HepG2 (cell line): ENCODE results near the gene KCNJ4. TPM values are rescaled to one million over a fixed set of nuclear protein-coding genes. Genes with fewer than 3 reads are reported as not detected.

Experiments
- ATAC-seq: fragments of 200-7000 bp; cut with Tn5 transposase; 3 replicates; pipeline ENCODE4 v1.9.1; 2020; ENCODE audit warnings: mild to moderate bottlenecking, moderate library complexity
- BruUV-seq: library from RNA; stranded (reverse); fragments of 400-500 nt; replicated peaks from 2 replicates; lab custom pipeline; 2021; lab: Mats Ljungman, UMichigan
- CTCF ChIA-PET: fragments of 300-600 bp; formaldehyde crosslinking; extraction: SDS; loops from one replicate; lab custom pipeline; 2021; ENCODE audit warnings: low total read pairs, inconsistent platforms, low intra/inter-chr PET ratio; lab: Yijun Ruan, JAX
- POLR2A ChIA-PET: fragments of 350-600 bp; sonication (Branson Sonifier 250); formaldehyde crosslinking; loops from one replicate; lab custom pipeline; 2020; ENCODE audit warnings: antibody characterized with exemption, inconsistent platforms; lab: Yijun Ruan, JAX
- DNase-seq: peaks from one replicate; pipeline ENCODE4 v3.0.0-alpha.2; 2015; ENCODE audit warnings: low spot score
- FAIRE-seq: peaks from 3 replicates; lab custom pipeline; 2011; peaks lifted over from hg19 to GRCh38; lab: Jason Lieb, UNC
- H2AFZ ChIP-seq: one replicate; pipeline ENCODE4 v1.6.1; 2011; ENCODE audit warnings: low read length, inconsistent platforms
- H3K27ac ChIP-seq: fragments of 300-600 bp; 3 replicates; pipeline ENCODE4 v1.8.0; 2011; ENCODE audit warnings: mixed run types, mild to moderate bottlenecking, mixed read lengths, low read length, inconsistent platforms; ENCODE audit not compliant: insufficient read depth; ENCODE audit errors: extremely low read length
- H3K27me3 ChIP-seq, 2 experiments: fragments of 200-600 bp in 1 of 2; 2 replicates in 1 of 2; 3 replicates in 1 of 2; pipeline versions ENCODE4 v1.6.0 to v1.8.0; 2011; ENCODE audit warnings: low read length in 2 of 2, mild to moderate bottlenecking in 2 of 2, moderate library complexity in 2 of 2, inconsistent platforms in 1 of 2; ENCODE audit not compliant: insufficient read depth in 2 of 2, control insufficient read depth in 1 of 2
- H3K36me3 ChIP-seq, 2 experiments: fragments of 200-600 bp in 1 of 2; replicated peaks in 1 of 2; 2 replicates in 1 of 2; 3 replicates in 1 of 2; pipeline versions ENCODE4 v1.5.1 to v1.8.0; 2011; ENCODE audit warnings: low read length in 2 of 2, inconsistent platforms in 1 of 2; ENCODE audit not compliant: insufficient read depth in 2 of 2, control insufficient read depth in 1 of 2
- H3K4me1 ChIP-seq: 2 replicates; pipeline ENCODE4 v1.5.1; 2012; ENCODE audit warnings: low read length, inconsistent platforms; ENCODE audit not compliant: insufficient read depth
- H3K4me2 ChIP-seq: 2 replicates; pipeline ENCODE4 v1.6.0; 2011; ENCODE audit warnings: low read depth, low read length, inconsistent platforms
- H3K4me3 ChIP-seq, 3 experiments: fragments of 200-600 bp in 1 of 3; sonication (generic), shearing (Covaris generic) in 1 of 3; replicated peaks in 1 of 3; 2 replicates each; pipeline ENCODE4 v1.5.1; 2011 to 2016; ENCODE audit warnings: low read length in 3 of 3, inconsistent platforms in 2 of 3, low read depth in 2 of 3, mild to moderate bottlenecking in 2 of 3, control low read depth in 1 of 3, mixed read lengths in 1 of 3; ENCODE audit not compliant: insufficient read depth in 1 of 3
- H3K79me2 ChIP-seq: one replicate; pipeline ENCODE4 v1.6.1; 2011; ENCODE audit warnings: low read length, inconsistent platforms; ENCODE audit not compliant: insufficient read depth
- H3K9ac ChIP-seq: 2 replicates; pipeline ENCODE4 v1.6.0; 2011; ENCODE audit warnings: mild to moderate bottlenecking, low read depth, low read length, inconsistent platforms; ENCODE audit not compliant: insufficient read depth
- H3K9me3 ChIP-seq: 2 replicates; pipeline ENCODE4 v1.5.1; 2012; ENCODE audit warnings: mild to moderate bottlenecking, low read length
- H4K20me1 ChIP-seq: 2 replicates; pipeline ENCODE4 v1.6.0; 2011; ENCODE audit warnings: inconsistent platforms, mild to moderate bottlenecking, low read length, moderate library complexity; ENCODE audit not compliant: insufficient read depth
- ATF1 ChIP-seq: IDR thresholded peaks from 2 replicates; pipeline ENCODE4 v1.6.1; 2016; ENCODE audit warnings: mild to moderate bottlenecking, control low read depth
- BCL6 ChIP-seq: IDR thresholded peaks from 2 replicates; pipeline ENCODE4 v1.6.1; 2016; ENCODE audit warnings: missing genetic modification reagents, missing compliant biosample characterization
- FOXA1 ChIP-seq, 2 experiments: fragments of 450-650 bp in 1 of 2; sonication (generic) in 1 of 2; formaldehyde crosslinking in 1 of 2; IDR thresholded peaks; 2 replicates each; pipeline versions ENCODE4 v1.4.0 to v1.6.1; 2016 to 2020; ENCODE audit warnings: missing genetic modification reagents in 1 of 2
- KAT8 ChIP-seq: IDR thresholded peaks from 2 replicates; pipeline ENCODE4 v1.6.1; 2016; ENCODE audit warnings: missing genetic modification reagents, missing compliant biosample characterization
- RARG ChIP-seq: sonication (generic); formaldehyde crosslinking; IDR thresholded peaks from 2 replicates; pipeline ENCODE4 v1.4.0; 2020; ENCODE audit warnings: low read depth, mild to moderate bottlenecking, missing genetic modification reagents
- SNAPC2 ChIP-seq: sonication (generic); formaldehyde crosslinking; IDR thresholded peaks from 2 replicates; pipeline ENCODE4 v1.8.1; 2022; ENCODE audit warnings: mild to moderate bottlenecking, missing genetic modification reagents
- SOX13 ChIP-seq, 3 experiments: fragments of 450-650 bp in 1 of 3; sonication (generic) in 1 of 3; formaldehyde crosslinking in 1 of 3; IDR thresholded peaks in 2 of 3; conservative IDR thresholded peaks in 1 of 3; 2 replicates each; pipeline versions ENCODE4 v1.5.0 to v1.6.1; 2016 to 2020; ENCODE audit warnings: antibody characterized with exemption in 1 of 3, mild to moderate bottlenecking in 1 of 3, missing compliant biosample characterization in 1 of 3, missing genetic modification reagents in 1 of 3, moderate library complexity in 1 of 3
- U2AF1 ChIP-seq: fragments of 200-400 bp; formaldehyde crosslinking; optimal IDR thresholded peaks from 2 replicates; pipeline ENCODE3; 2017; ENCODE audit warnings: mild to moderate bottlenecking, low read depth, low read length
- ZBTB20 ChIP-seq: sonication (generic); formaldehyde crosslinking; IDR thresholded peaks from 2 replicates; pipeline ENCODE4 v1.8.1; 2023; ENCODE audit warnings: missing genetic modification reagents, low read depth, mild to moderate bottlenecking, borderline replicate concordance
- ZBTB42 ChIP-seq: sonication (generic); formaldehyde crosslinking; IDR thresholded peaks from 2 replicates; pipeline ENCODE4 v1.5.0; 2020; ENCODE audit warnings: mild to moderate bottlenecking, missing genetic modification reagents
- ZNF331 ChIP-seq: sonication (generic); formaldehyde crosslinking; IDR thresholded peaks from 2 replicates; pipeline ENCODE4 v1.4.0; 2020; ENCODE audit warnings: missing genetic modification reagents
- ZNF567 ChIP-seq: sonication (generic); formaldehyde crosslinking; IDR thresholded peaks from 2 replicates; pipeline ENCODE4 v1.8.1; 2023; ENCODE audit warnings: mild to moderate bottlenecking, missing genetic modification reagents, borderline replicate concordance
- ZNF678 ChIP-seq: sonication (generic); formaldehyde crosslinking; IDR thresholded peaks from 2 replicates; pipeline ENCODE4 v1.4.0; 2020; ENCODE audit warnings: mild to moderate bottlenecking, missing genetic modification reagents
- ZNF839 ChIP-seq: sonication (generic); formaldehyde crosslinking; IDR thresholded peaks from 2 replicates; pipeline ENCODE4 v1.4.0; 2020; ENCODE audit warnings: missing genetic modification reagents, mild to moderate bottlenecking, borderline replicate concordance
- WGBS: methylation state at CpG from one replicate; pipeline ENCODE4 v1.1.6; 2017; ENCODE audit warnings: low lambda C conversion rate; 5-methylcytosine and 5-hydroxymethylcytosine counted together
- in situ Hi-C: cut with HindIII; loops from 2 replicates; pipeline ENCODE4 v1.10.0; 2017; ENCODE audit warnings: low pct_unique_long_range_greater_than_20kb; ENCODE audit not compliant: extremely low pct_ligation_motif_present
- intact Hi-C: fragments of 100-400 bp; cut with micrococcal nuclease; formaldehyde crosslinking; loops from one replicate; pipeline ENCODE4 v1.10.0; 2022; ENCODE audit not compliant: unreplicated experiment
- polyA plus RNA-seq, 8 experiments: library from polyadenylated mRNA; depleted of rRNA in 3 of 8; stranded (reverse) in 7 of 8; unstranded in 1 of 8; fragments of >200 nt; fragmentation: Illumina TruSeq in 4 of 8; extraction: Trizol in 4 of 8; gene quantifications; 2 replicates each; pipeline versions ENCODE4 v1.2.1 to v1.2.3, GENCODE V29; 2011 to 2016; ENCODE audit warnings: low read depth in 4 of 8, missing spikeins in 1 of 8, mixed read lengths in 1 of 8; ENCODE audit not compliant: insufficient read depth in 1 of 8
- total RNA-seq, 5 experiments: library from RNA; depleted of rRNA; stranded (reverse); fragments of >200 nt; fragmentation: Illumina TruSeq; extraction: Trizol; gene quantifications; 2 replicates each; pipeline ENCODE4 v1.2.3, GENCODE V29; 2016; ENCODE audit warnings: low read depth in 1 of 5
- TF ChIP-seq, protein P1 (sequence below): sonication (generic); formaldehyde crosslinking; conservative IDR thresholded peaks from 2 replicates; pipeline ENCODE4 v1.4.0; 2020; ENCODE audit warnings: missing genetic modification reagents
- TF ChIP-seq, protein P2 (sequence below): sonication (generic); formaldehyde crosslinking; IDR thresholded peaks from 2 replicates; pipeline ENCODE4 v1.4.0; 2020; ENCODE audit warnings: missing genetic modification reagents, borderline replicate concordance
- TF ChIP-seq, protein P3 (sequence below): sonication (generic); formaldehyde crosslinking; conservative IDR thresholded peaks from 2 replicates; pipeline ENCODE4 v1.8.0; 2022; ENCODE audit warnings: missing genetic modification reagents

Gene KCNJ4
- total and polyA plus RNA-seq, 2 of the 13 experiments (the other 11 are each of a cell fraction or from before 2014, with no cell fraction given), result not detected

DNA sequence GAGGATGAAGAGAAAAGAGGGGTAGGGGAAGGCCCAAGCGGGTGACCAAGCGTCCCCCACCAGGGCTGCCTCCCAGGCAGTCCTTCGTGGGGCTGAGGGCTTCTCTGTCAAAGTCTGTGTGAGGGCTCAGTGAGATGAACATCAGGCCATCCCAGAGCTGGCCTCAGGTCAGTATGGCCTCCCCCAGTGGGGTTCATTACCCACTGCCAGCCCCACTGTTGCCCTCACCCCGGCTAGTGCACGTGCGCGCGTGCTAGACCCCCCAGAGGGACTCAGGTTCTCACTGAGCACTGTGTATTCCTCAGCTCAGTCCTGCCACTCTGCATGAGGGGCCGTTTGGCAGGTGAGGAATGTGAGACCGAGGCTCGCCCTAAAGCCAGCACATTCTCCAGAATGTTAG lies 16.2 kb upstream of the KCNJ4 start:
- ChIA-PET CTCF (no interaction called here), POLR2A (no interaction called here)
- 96% methylated on average over 11 of the region's 11 CpGs for WGBS
- H3K4me2 ChIP-seq, result no peak overlapping the region
- H3K4me3 ChIP-seq, result no peak overlapping the region
- H3K27ac ChIP-seq, result no peak overlapping the region
- H3K9me3 ChIP-seq, result no peaks in the 10 kb centered on the region
- ATAC-seq, result no peak
- no peak overlapping the region for H2AFZ ChIP-seq
- FAIRE-seq, result no peak
- intact Hi-C loops (no loop called here), in situ Hi-C loops (no loop called here)
- DNase-seq, result no peak
- H3K4me1 ChIP-seq, result peaks cover 28% of the 10 kb centered on the region
- no peaks in the 10 kb centered on the region for H3K79me2 ChIP-seq
- BruUV-seq, result no TSS peak
- no peak overlapping the region for H3K9ac ChIP-seq
- no peaks in the 10 kb centered on the region for H4K20me1 ChIP-seq
- H3K36me3 ChIP-seq, result no peaks in the 10 kb centered on the region
- TF ChIP-seq ZBTB20 (CRISPR knock-in tag) (no peak), ZNF839 (CRISPR knock-in tag) (no peak), RARG (CRISPR knock-in tag) (no peak), ZNF678 (CRISPR knock-in tag) (no peak), FOXA1 (IDR thresholded peaks at IDR 0.05) (no peak), FOXA1 (CRISPR knock-in tag; IDR thresholded peaks at IDR 0.05) (no peak), SOX13 (IDR thresholded peaks at IDR 0.05) (no peak), SOX13 (CRISPR knock-in tag; conservative IDR thresholded peaks at IDR 0.05 in 1 of 2, IDR thresholded peaks at IDR 0.05 in 1 of 2) (no peak), ZNF331 (CRISPR knock-in tag) (no peak), ATF1 (CRISPR knock-in tag) (no peak), BCL6 (no peak), ZBTB42 (CRISPR knock-in tag) (no peak), KAT8 (CRISPR knock-in tag) (no peak), U2AF1 (no peak), SNAPC2 (CRISPR knock-in tag) (no peak), ZNF567 (no peak)
- TF ChIP-seq, protein P1, sequence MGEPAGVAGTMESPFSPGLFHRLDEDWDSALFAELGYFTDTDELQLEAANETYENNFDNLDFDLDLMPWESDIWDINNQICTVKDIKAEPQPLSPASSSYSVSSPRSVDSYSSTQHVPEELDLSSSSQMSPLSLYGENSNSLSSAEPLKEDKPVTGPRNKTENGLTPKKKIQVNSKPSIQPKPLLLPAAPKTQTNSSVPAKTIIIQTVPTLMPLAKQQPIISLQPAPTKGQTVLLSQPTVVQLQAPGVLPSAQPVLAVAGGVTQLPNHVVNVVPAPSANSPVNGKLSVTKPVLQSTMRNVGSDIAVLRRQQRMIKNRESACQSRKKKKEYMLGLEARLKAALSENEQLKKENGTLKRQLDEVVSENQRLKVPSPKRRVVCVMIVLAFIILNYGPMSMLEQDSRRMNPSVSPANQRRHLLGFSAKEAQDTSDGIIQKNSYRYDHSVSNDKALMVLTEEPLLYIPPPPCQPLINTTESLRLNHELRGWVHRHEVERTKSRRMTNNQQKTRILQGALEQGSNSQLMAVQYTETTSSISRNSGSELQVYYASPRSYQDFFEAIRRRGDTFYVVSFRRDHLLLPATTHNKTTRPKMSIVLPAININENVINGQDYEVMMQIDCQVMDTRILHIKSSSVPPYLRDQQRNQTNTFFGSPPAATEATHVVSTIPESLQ (CRISPR knock-in tag), result no peak
- TF ChIP-seq, protein P2, sequence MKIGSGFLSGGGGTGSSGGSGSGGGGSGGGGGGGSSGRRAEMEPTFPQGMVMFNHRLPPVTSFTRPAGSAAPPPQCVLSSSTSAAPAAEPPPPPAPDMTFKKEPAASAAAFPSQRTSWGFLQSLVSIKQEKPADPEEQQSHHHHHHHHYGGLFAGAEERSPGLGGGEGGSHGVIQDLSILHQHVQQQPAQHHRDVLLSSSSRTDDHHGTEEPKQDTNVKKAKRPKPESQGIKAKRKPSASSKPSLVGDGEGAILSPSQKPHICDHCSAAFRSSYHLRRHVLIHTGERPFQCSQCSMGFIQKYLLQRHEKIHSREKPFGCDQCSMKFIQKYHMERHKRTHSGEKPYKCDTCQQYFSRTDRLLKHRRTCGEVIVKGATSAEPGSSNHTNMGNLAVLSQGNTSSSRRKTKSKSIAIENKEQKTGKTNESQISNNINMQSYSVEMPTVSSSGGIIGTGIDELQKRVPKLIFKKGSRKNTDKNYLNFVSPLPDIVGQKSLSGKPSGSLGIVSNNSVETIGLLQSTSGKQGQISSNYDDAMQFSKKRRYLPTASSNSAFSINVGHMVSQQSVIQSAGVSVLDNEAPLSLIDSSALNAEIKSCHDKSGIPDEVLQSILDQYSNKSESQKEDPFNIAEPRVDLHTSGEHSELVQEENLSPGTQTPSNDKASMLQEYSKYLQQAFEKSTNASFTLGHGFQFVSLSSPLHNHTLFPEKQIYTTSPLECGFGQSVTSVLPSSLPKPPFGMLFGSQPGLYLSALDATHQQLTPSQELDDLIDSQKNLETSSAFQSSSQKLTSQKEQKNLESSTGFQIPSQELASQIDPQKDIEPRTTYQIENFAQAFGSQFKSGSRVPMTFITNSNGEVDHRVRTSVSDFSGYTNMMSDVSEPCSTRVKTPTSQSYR, result no peak
- TF ChIP-seq, protein P3, sequence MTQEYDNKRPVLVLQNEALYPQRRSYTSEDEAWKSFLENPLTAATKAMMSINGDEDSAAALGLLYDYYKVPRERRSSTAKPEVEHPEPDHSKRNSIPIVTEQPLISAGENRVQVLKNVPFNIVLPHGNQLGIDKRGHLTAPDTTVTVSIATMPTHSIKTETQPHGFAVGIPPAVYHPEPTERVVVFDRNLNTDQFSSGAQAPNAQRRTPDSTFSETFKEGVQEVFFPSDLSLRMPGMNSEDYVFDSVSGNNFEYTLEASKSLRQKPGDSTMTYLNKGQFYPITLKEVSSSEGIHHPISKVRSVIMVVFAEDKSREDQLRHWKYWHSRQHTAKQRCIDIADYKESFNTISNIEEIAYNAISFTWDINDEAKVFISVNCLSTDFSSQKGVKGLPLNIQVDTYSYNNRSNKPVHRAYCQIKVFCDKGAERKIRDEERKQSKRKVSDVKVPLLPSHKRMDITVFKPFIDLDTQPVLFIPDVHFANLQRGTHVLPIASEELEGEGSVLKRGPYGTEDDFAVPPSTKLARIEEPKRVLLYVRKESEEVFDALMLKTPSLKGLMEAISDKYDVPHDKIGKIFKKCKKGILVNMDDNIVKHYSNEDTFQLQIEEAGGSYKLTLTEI (CRISPR knock-in tag), result no peak
- H3K27me3 ChIP-seq, result peaks cover 0 to 10% of the 10 kb centered on the region in 2 experiments; a peak in 3 of 5 replicates
